Thoracic aorta (tissue), 2 donors: ENCODE results near the gene CD302. TPM values are rescaled to one million over a fixed set of nuclear protein-coding genes. Genes with fewer than 3 reads are reported as not detected.
"Not testable (repeated sequence)": the region's sequence is repeated elsewhere in the genome, so short reads cannot be mapped to it uniquely, and the experiment has no call there.

Source experiments
- ATAC-seq: fragments of 150-250 bp; one replicate; pipeline ENCODE4 v1.8.0; 2017; ENCODE audit warnings: low read depth; ENCODE audit not compliant: insufficient number of reproducible peaks, low FRiP score
- DNase-seq: peaks from one replicate; pipeline ENCODE4 v3.0.0-alpha.2; 2020; ENCODE audit warnings: low spot score
- H3K27ac ChIP-seq, 2 donors: fragments of 200-600 bp; sonication (generic); 1 replicate in 1 of 2; 2 replicates in 1 of 2; pipeline ENCODE4 v1.5.1; 2016; ENCODE audit warnings: mild to moderate bottlenecking in 2 of 2, moderate library complexity in 2 of 2
- H3K27me3 ChIP-seq: fragments of 200-600 bp; sonication (generic); replicated peaks from 2 replicates; pipeline ENCODE4 v1.6.0; 2016; ENCODE audit warnings: mild to moderate bottlenecking; ENCODE audit not compliant: insufficient read depth
- H3K36me3 ChIP-seq: fragments of 200-600 bp; sonication (generic); one replicate; pipeline ENCODE4 v1.5.1; 2016
- H3K4me1 ChIP-seq, 2 donors: fragments of 200-600 bp; sonication (generic); 1 replicate in 1 of 2; 2 replicates in 1 of 2; pipeline versions ENCODE4 v1.5.1 to v1.6.0; 2016; ENCODE audit warnings: low read depth in 2 of 2, mild to moderate bottlenecking in 1 of 2; ENCODE audit not compliant: control insufficient read depth in 1 of 2
- H3K4me3 ChIP-seq: fragments of 200-600 bp; sonication (generic); 2 replicates; pipeline ENCODE4 v1.5.1; 2016; ENCODE audit warnings: mild to moderate bottlenecking
- H3K9me3 ChIP-seq: fragments of 200-600 bp; sonication (generic); 2 replicates; pipeline ENCODE4 v1.5.1; 2016
- total RNA-seq, 2 donors: library from RNA; depleted of rRNA; stranded (reverse); fragments of >200 nt; gene quantifications; one replicate each; pipeline versions ENCODE4 v1.1.0 to v1.2.3, GENCODE V29; 2016
- TF ChIP-seq, protein P1 (sequence below): fragments of 200-600 bp; sonication (generic); IDR thresholded peaks from one replicate; pipeline ENCODE4 v1.5.1; 2019; ENCODE audit warnings: antibody characterized with exemption

The CD302 gene
- total RNA-seq, 2 donors from 2014 or later = 110 to 115 TPM

- Histone ChIP-seq H3K4me1 (peaks cover 6 to 25% of the 10 kb centered on the region in 2 donors), H3K36me3 (no peaks in the 10 kb centered on the region), H3K27ac (no peak overlapping the region), H3K9me3 (no peaks in the 10 kb centered on the region), H3K4me3 (no peak overlapping the region), H3K27me3 (no peaks in the 10 kb centered on the region)
- TF ChIP-seq, protein P1, sequence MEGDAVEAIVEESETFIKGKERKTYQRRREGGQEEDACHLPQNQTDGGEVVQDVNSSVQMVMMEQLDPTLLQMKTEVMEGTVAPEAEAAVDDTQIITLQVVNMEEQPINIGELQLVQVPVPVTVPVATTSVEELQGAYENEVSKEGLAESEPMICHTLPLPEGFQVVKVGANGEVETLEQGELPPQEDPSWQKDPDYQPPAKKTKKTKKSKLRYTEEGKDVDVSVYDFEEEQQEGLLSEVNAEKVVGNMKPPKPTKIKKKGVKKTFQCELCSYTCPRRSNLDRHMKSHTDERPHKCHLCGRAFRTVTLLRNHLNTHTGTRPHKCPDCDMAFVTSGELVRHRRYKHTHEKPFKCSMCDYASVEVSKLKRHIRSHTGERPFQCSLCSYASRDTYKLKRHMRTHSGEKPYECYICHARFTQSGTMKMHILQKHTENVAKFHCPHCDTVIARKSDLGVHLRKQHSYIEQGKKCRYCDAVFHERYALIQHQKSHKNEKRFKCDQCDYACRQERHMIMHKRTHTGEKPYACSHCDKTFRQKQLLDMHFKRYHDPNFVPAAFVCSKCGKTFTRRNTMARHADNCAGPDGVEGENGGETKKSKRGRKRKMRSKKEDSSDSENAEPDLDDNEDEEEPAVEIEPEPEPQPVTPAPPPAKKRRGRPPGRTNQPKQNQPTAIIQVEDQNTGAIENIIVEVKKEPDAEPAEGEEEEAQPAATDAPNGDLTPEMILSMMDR = no peak
- ATAC-seq (no peak), DNase-seq (no peak)
These were observed 11.1 kb downstream of the CD302 start for GRCh38 chr2:159786938-159787337.

DNA sequence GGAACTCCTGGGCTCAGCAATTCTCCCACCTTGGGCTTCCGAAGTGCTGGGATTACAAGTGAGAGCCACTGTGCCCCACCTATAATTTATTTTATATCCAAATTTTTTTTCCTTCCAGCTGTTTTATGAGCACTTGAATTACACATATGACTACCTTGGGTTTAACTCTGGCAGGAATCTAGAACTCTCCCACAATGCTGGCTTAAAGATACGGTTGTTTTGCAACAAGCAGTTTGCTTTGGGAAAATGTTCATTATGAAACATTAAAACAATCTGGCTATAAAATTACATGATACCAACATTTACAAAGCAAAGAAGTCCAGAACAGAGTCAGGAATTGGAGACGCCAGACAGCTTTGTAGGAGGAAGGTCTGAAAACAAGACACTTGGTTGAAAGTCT, 12.8 kb downstream of the CD302 start:
- Histone ChIP-seq H3K27me3 (no peaks in the 10 kb centered on the region), H3K9me3 (no peaks in the 10 kb centered on the region), H3K4me1 (peaks cover 6 to 20% of the 10 kb centered on the region in 2 donors), H3K36me3 (no peaks in the 10 kb centered on the region), H3K27ac (no peak overlapping the region), H3K4me3 (no peak overlapping the region)
- ATAC-seq = no peak
- no peak for DNase-seq
- TF ChIP-seq, protein P1 = no peak

DNA sequence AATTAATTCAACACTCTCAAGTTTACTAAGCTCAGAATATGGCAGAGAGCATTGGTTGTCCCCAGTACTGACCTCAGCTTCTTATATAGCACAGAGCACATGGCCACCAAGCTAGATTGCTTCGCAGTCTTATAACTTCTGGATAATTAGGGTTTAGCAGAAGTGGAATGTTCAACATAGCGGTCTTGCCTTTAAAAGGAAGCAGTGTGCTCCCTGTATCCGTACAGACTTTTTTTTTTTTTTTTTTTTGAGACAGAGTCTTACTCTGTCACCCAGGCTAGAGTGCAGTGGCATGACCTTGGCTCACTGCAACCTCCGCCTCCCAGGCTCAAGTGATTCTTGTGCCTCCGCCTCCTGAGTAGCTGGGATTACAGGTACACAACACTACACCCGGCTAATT, 13.3 kb downstream of the CD302 start:
- H3K27ac ChIP-seq, H3K9me3 ChIP-seq, ATAC-seq, H3K36me3 ChIP-seq, DNase-seq, H3K27me3 ChIP-seq, H3K4me3 ChIP-seq: not testable (repeated sequence)
- peaks cover 3 to 16% of the 10 kb centered on the region in 2 donors for H3K4me1 ChIP-seq

GRCh38 chr2:159783556-159783955, 14.5 kb downstream of the CD302 start:
- H3K36me3 ChIP-seq = peaks cover 2% of the 10 kb centered on the region
- H3K27ac ChIP-seq = no peak overlapping the region
- DNase-seq (no peak), ATAC-seq (no peak)
- no peaks in the 10 kb centered on the region for H3K27me3 ChIP-seq
- TF ChIP-seq, protein P1 = no peak
- H3K4me1 ChIP-seq = peaks cover 2 to 12% of the 10 kb centered on the region in 2 donors
- H3K9me3 ChIP-seq = no peaks in the 10 kb centered on the region
- H3K4me3 ChIP-seq = no peak overlapping the region

DNA sequence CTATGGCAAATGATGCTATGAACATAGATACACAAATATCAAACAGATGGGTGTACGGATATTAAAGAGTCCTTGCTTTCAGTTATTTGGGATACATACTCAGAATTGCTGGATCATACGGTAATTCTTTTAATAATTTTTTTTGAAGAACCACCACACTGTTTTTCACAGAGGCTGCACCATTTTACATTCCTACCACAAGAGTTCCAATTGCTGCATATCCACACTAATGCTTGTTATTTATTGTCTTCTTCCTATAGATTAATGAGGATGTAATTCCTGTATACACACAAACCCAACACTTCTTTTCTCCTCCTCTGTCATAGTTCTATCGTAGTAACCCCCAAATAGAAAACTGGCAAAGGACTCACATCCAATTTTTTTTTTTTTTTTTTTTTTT, 21.7 kb downstream of the CD302 start:
- Histone ChIP-seq H3K4me1 (no peaks in the 10 kb centered on the region), H3K9me3 (no peaks in the 10 kb centered on the region), H3K4me3 (no peak overlapping the region), H3K36me3 (peaks cover 2% of the 10 kb centered on the region), H3K27ac (no peak overlapping the region), H3K27me3 (no peaks in the 10 kb centered on the region)
- TF ChIP-seq, protein P1 = peak; percentile 10
- ATAC-seq (no peak), DNase-seq (no peak)

- Histone ChIP-seq H3K9me3 (no peaks in the 10 kb centered on the region), H3K27ac (no peak overlapping the region), H3K27me3 (no peaks in the 10 kb centered on the region), H3K4me1 (no peaks in the 10 kb centered on the region), H3K4me3 (no peak overlapping the region), H3K36me3 (peaks cover 1% of the 10 kb centered on the region)
- no peak for DNase-seq
- TF ChIP-seq, protein P1 = no peak
- no peak for ATAC-seq
These were observed 23.0 kb downstream of the CD302 start for GRCh38 chr2:159775021-159775420.
